GM12892 (cell line): ENCODE results near the gene DCUN1D2.
"Not testable (repeated sequence)": the region's sequence is repeated elsewhere in the genome, so short reads cannot be mapped to it uniquely, and the experiment has no call there.

ENCODE experiments used
- DNase-seq: peaks from one replicate; pipeline ENCODE4 v3.0.0; 2011; ENCODE audit not compliant: insufficient read length
- FAIRE-seq: peaks from 2 replicates; lab custom pipeline; 2011; peaks lifted over from hg19 to GRCh38; lab: Jason Lieb, UNC
- POLR2A ChIP-seq: IDR thresholded peaks from 2 replicates; pipeline ENCODE4 v1.6.1; 2011; ENCODE audit warnings: low read depth, low read length, control low read depth
- POLR2AphosphoS5 ChIP-seq: IDR thresholded peaks from 2 replicates; pipeline ENCODE4 v1.6.1; 2011; ENCODE audit warnings: low read depth, low read length, control low read depth
- TAF1 ChIP-seq: IDR thresholded peaks from 2 replicates; pipeline ENCODE4 v1.6.1; 2011; ENCODE audit warnings: low read depth, mild to moderate bottlenecking, control low read depth, low read length, borderline replicate concordance

DCUN1D2 gene

DNA sequence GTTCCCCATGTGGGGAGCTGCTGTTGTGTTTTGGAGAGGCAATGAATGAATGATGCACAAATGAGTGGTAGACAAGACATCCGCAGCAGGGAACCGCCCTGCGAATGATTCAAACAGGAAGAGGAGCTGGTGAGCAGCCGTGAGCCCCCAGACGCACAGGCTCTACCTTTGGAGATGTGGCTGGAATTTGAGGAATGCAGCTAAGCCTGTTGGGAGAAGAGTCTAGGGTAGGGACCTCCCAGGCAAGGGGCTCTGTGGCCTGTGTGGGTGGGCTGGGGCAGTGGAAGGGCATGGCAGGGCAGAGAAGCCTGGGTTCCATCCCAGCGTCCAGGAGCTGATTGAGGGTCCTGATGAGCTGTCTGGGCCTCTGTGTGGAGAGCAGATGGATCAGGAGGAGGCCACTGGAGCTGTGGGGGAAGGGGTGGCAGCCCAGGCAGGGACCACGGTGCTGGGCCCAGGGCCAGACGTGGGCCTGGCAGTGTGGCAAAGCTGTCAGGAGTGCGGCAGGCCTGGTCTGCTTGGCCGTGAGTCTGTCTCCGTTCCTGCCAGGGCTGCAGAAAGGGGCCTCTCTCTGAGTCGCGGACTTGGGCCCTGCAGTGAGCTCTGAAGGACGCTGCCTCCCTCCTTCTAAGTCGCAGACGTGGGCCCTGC, 41.8 kb upstream of the DCUN1D2 start:
- no peak for FAIRE-seq
- no peak for DNase-seq
- TF ChIP-seq TAF1 (no peak), POLR2A (no peak), POLR2AphosphoS5 (no peak)

DNA sequence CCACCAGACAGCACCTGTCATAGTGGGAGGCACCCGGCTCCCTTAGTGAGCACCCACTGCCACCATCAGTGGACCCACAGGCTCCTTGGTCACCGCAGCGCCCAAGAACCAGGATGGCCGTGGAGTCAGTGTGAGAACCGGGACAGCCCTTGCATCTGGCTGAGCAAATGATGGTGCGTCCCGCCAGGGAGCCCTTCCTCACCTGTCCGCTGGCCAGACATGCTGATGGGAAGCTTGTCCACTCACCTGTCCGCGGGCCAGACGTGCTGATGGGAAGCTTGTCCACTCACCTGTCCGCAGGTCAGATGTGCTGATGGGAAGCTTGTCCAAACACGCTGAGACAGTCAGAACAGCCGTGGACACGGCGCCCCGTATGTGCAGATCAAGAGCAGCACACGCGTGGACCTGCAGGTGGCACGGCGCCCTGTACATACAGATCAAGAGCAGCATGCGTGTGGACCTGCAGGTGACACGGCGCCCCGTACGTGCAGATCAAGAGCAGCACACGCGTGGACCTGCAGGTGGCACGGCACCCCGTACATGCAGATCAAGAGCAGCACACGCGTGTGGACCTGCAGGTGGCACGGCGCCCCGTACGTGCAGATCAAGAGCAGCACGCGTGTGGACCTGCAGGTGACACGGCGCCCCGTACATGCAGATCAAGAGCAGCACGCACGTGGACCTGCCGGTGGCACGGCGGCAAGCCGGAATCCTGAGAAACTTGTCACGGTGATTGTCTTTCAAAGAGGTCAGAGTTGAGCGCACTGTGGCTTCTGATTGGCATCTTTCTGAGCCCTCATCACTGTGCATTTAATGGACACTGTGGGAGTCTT, 40.7 kb upstream of the DCUN1D2 start:
- FAIRE-seq (no peak), DNase-seq (no peak)
- TF ChIP-seq TAF1 (no peak), POLR2AphosphoS5 (no peak), POLR2A (no peak)

DNA sequence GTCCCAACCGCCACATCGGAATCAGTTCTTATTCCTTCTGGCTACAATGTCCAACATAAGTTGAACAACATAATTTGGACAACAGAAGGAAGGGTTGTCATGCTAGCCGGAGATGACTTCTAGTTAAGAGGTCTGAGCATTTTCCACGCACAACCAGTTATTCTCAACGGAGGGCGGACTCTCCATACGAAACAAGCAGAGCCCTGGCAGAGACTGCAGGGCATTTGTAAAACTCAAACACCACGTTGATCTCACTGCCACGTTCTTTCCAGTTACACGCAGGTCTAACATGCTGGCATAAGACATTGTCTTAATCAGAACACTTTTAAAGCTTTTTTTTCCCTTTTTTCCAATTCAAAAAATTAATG, 38.3 kb upstream of the DCUN1D2 start:
- TF ChIP-seq POLR2A (no peak), TAF1 (no peak), POLR2AphosphoS5 (no peak)
- no peak for FAIRE-seq
- DNase-seq = no peak

DNA sequence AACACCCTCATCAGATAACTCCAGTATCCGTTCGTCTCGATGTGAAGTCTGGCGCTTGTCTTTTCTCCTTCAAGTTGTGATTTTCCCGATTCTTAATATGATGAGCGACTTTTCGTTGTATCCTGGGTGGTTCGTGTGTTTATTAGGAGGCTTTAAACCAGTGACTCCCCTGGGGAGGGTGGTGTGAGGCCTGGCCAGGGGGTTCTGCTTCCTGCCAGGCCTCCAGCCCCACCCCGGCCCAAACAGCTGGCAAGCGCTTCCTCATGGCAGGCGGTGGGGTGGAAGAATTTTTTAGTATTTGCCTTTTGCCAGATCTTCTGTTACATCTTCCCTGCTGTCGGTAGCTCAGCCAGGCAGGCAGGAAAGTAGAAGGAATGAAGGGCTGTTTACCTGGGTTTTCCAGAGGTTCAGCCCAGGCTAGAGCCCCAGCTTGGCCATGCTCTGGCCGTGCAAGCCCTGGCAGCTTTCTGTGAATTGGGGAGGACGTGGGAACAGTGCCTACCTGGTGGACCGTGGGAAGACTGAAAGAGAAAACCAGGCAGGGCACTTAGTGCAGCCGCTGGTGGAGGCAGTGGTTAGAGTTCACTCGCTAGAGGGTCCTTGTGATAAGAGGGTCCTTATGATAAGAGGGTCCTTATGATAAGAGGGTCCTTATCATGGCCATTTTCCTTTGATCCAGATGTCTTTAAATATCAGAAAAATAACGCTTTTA, 37.7 kb upstream of the DCUN1D2 start:
- no peak for TF ChIP-seq TAF1
- TF ChIP-seq POLR2A = no peak
- no peak for TF ChIP-seq POLR2AphosphoS5
- DNase-seq (no peak), FAIRE-seq (no peak)

DNA sequence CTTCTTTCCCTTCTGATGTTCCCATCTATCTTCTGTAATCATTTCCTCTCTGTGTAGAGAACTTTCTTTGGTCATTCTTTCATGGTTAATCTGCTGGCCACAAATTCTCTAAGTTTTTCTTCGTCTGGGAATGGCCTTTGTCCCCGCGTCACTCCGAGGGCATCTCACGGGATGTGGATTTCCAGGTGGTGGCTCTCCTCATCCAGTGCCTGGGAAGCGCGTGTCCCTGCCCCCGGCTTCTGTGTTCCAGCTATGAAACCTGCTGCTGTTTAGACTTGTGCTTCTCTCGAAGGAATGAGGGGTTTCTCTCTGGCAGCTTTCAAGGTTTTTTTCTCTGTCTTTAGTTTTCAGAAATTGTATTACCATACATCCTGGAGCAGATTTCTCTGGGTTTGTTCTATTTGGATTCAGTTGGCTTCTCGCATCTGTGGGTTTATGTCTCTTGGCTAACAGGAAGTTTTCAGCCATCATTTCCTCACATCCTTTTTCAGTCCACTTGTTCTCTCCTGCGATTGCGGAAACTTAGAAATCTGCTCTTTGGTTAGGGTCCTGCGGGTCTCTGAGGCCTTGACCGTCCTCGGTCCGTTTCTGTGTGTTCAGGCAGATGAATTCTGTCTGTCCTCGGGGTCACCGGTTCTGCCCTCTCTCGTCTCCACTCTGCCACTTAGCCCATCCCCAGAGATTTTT, 36.9 kb upstream of the DCUN1D2 start:
- no peak for TF ChIP-seq TAF1
- no peak for DNase-seq
- FAIRE-seq = no peak

DNA sequence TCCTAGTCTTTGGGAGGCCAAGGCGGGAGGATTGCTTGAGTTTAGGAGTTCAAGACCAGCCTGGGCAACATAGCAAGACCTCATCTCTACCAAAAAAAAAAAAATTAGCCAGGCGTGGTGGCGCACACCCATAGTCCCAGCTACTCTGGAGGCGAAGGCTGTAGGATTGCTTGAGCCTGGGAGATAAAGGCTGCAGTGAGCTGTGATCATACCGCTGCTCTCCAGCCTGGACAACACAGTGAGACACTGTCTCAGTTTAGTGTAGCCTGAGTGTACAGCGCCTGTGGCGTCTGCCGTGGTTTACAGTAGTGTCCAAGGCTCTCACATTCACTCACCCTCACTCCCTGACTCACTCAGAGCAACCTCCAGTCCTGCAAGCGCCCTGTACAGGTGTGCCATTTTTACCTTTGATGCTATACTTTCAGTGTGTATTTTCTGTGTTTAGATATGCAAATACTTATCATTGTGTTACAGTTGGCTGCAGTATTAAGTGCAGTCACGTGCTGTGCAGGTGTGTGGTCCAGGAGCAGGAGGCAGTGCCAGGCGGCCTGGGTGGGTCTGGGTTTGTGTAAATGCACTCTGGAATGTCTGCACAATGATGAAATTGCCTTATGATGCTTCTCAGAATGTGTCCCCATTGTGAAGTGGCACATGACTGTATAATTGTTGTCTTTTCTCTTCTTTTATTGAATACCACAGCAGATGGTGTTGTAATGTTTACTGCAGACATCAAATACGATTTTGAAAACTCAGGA, 36.1 kb upstream of the DCUN1D2 start:
- no peak for TF ChIP-seq POLR2AphosphoS5
- TF ChIP-seq POLR2A = no peak
- TF ChIP-seq TAF1 = no peak
- DNase-seq = no peak
- FAIRE-seq = no peak

DNA sequence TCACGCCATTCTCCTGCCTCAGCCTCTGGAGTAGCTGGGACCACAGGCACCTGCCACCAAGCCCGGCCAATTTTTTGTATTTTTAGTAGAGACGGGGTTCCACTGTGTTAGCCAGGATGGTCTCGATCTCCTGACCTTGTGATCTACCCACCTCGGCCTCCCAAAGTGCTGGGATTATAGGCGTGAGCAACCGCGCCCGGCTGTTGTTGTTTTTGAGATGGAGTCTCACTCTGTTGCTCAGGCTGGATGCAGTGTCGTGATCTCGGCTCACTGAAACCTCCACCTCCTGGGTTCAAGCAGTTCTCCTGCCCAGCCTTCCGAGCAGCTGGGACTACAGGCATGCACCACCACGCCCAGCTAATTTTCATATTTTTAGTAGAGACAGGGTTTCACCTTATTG, 31.9 kb upstream of the DCUN1D2 start:
- not testable (repeated sequence) for DNase-seq, FAIRE-seq

DNA sequence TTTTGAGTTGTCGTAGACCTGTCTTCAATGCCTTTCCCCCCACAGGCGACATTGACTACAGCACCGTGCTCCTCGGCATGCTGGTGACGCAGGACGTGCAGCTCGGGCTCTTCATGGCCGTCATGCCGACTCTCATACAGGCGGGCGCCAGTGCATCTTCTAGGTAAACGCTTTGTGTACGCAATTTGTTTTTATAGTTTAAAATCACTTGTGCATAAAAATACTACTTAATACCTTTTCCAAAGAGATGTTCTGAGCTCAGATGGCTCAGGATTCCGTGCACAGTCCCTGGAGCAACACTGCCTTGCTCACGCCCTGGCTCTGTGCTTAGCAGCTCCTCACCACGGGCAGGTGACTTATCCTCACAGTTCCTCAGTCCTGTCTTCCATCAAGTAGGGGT, 30.1 kb upstream of the DCUN1D2 start:
- no peak for TF ChIP-seq TAF1
- TF ChIP-seq POLR2A = no peak
- TF ChIP-seq POLR2AphosphoS5 = no peak
- DNase-seq = no peak
- no peak for FAIRE-seq

DNA sequence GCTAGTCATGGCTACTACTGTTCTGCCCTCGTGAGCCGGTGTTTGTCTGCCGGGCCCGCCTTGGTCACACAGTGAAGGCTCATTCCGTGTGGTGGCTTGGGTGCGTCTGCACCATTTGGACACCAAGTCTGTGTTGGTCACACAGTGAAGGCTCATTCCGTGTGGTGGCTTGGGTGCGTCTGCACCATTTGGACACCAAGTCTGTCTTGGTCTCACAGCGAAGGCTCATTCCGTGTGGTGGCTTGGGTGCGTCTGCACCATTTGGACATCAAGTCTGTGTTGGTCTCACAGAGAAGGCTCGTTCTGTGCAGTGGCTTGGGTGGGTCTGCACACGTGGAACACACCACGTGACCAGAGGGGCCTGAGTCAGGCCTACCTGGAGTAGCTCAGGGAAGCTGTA, 29.0 kb upstream of the DCUN1D2 start:
- TF ChIP-seq TAF1 (no peak), POLR2A (no peak), POLR2AphosphoS5 (no peak)
- DNase-seq (no peak), FAIRE-seq (no peak)

DNA sequence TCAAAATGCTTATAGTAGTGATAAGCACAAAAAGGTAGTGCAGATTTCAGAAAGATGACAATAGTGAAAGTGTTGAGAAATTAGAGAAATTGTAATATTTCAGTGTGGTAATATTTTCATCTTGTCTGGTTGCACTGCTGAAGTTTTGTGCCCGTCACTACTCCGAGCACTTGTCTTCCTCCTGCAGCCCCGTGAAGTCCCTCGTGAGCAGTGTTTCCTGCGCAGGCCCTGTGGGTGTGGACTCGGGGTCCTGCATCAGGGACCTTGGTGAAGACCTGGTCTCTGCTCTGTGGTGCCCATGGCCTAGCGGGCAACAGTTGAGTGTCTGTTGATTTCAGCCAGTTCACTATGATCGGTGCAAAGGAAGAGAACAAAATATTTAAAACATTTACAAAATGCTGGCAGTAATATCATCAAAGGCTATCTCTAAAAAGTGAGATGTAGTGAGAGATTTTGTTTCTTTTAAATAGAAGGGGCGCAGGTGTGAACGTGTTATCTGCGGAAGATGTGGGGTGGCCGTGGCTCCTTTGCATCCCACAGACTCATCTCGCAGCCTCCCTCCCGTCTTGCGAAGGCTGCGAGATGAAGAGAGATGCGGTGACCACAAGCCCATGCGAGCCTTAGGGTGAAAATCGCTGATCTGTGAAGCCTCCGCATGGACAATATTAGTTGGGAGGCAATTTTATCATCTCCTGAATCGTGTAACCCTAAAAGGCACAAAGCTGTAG, 27.7 kb upstream of the DCUN1D2 start:
- DNase-seq = no peak
- FAIRE-seq = no peak
- TF ChIP-seq TAF1 (no peak), POLR2AphosphoS5 (no peak), POLR2A (no peak)

DNA sequence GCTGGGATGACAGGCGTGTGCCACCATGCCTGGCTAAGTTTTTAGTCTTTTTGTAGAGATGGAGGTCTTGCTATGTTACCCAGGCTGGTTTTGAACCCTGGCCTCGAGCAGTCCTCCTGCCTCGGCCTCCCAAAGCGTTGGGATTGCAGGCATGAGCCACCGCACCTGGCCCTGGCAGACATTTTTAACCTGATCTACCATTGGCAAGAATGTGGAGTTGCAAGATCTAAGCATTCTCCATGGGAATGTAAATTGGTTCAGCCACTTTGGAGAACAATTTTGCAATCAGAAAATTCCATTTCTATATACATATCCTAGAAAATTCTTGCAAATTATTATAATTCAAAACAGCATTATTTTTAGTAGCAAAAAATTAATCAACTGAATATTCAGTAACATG, 24.3 kb upstream of the DCUN1D2 start:
- no peak for TF ChIP-seq POLR2A
- no peak for TF ChIP-seq POLR2AphosphoS5
- no peak for TF ChIP-seq TAF1
- FAIRE-seq (no peak), DNase-seq (no peak)

DNA sequence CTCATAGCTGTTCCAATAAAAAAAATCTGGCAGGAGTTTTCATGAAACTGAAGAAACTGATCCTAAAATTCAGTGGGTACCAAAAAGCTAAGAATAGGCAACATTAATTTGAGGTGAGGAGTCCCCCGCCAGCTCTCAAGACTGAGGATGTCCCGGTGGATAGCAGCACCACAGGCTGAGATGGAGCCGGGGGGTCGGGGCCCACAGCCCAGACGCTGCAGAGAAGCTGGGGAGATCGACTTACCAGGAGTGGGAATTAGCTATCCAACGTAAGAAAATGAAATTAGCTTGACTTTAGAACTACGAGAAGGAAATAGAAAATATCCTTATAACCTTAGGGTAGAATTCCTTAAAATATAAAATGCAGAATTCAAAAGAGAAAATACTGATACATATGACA, 23.2 kb upstream of the DCUN1D2 start:
- TF ChIP-seq TAF1 (no peak), POLR2AphosphoS5 (no peak), POLR2A (no peak)
- no peak for DNase-seq
- no peak for FAIRE-seq
